ENCODE results near the gene PROB1. TPM values are rescaled to one million over a fixed set of nuclear protein-coding genes. Genes with fewer than 3 reads are reported as not detected.

The PROB1 gene
- total and polyA plus RNA-seq, 2 of the 8 experiments (the other 6 are each of a cell fraction or from before 2014, with no cell fraction given): 0.89 to 3.1 TPM

- no peak overlapping the region for H3K9ac ChIP-seq (replicated peaks in 1 of 4; ENCODE audit: extremely low read depth in 1 of 4, low read depth in 3 of 4, low read length in 3 of 4)
- H2BK20ac ChIP-seq (ENCODE audit: low read length): no peak overlapping the region
- no peak overlapping the region for H2BK120ac ChIP-seq (replicated peaks; ENCODE audit: low read depth, low read length)
- H2BK5ac ChIP-seq (ENCODE audit: low read depth, low read length): no peak overlapping the region
- no peaks in the 10 kb centered on the region for H3K79me2 ChIP-seq (ENCODE audit: control insufficient read depth in 1 of 2, insufficient read depth in 2 of 2, low read length in 2 of 2)
- WGBS, 2 experiments (ENCODE audit: extremely low coverage in 1 of 2, insufficient coverage in 1 of 2, insufficient read length in 1 of 2, insufficient replicate concordance in 2 of 2, low coverage in 1 of 2, low lambda C conversion rate in 2 of 2, missing lambda C conversion rate in 1 of 2): 94% methylated on average over 9 of the region's 9 CpGs; no CpG with 5 or more reads in 1 of the 2 experiments
- H2AK5ac ChIP-seq (ENCODE audit: low read depth, low read length): no peak overlapping the region
- H3K79me1 ChIP-seq (ENCODE audit: low read depth, low read length): no peaks in the 10 kb centered on the region
- no peak overlapping the region for H3K4me2 ChIP-seq (ENCODE audit: insufficient read depth in 1 of 2, low read depth in 2 of 2, low read length in 2 of 2)
- no peak overlapping the region for H3K27ac ChIP-seq (ENCODE audit: low read depth, low read length)
- no peak overlapping the region for H2AFZ ChIP-seq (ENCODE audit: low read length)
- no peak overlapping the region for H3K23ac ChIP-seq (ENCODE audit: insufficient read length)
- no peaks in the 10 kb centered on the region for H3K9me3 ChIP-seq (ENCODE audit: insufficient read depth in 2 of 2, low read depth in 1 of 2, low read length in 1 of 2)
- no peaks in the 10 kb centered on the region for H4K20me1 ChIP-seq (replicated peaks in 1 of 2; ENCODE audit: control insufficient read depth in 1 of 2, insufficient read depth in 2 of 2, low read length in 2 of 2)
- no peak overlapping the region for H3K18ac ChIP-seq (ENCODE audit: extremely low read depth, low read length)
- H3K23me2 ChIP-seq (ENCODE audit: low read depth, low read length): no peaks in the 10 kb centered on the region
- DNase-seq (ENCODE audit: low read depth in 1 of 2, low spot score in 2 of 2) (no peak), FAIRE-seq (no peak)
- ChIA-PET CTCF (ENCODE audit: partially characterized antibody) (interaction anchor here (0.9 to 1.5 kb wide), 4 partner anchors 12 to 362 kb away, joined by 3 to 6 read pairs (median 4); partner anchors contain the start of gene PROB1), POLR2A (ENCODE audit: partially characterized antibody) (interaction anchor here (0.8 to 1.3 kb wide), 2 partner anchors 8 to 59 kb away, joined by 3 read pairs; no protein-coding TSS in a partner anchor)
- no peak overlapping the region for H4K91ac ChIP-seq (replicated peaks; ENCODE audit: insufficient read length, low read length)
- H4K5ac ChIP-seq (ENCODE audit: insufficient read length, low read depth, low read length): no peak overlapping the region
- no peak overlapping the region for H3K56ac ChIP-seq (replicated peaks; ENCODE audit: insufficient read length, low read depth, low read length)
- H3K4me1 ChIP-seq (replicated peaks in 1 of 4; ENCODE audit: control insufficient read depth in 3 of 4, insufficient read depth in 4 of 4, low read length in 3 of 4): peaks cover 4 to 6% (median 5%) of the 10 kb centered on the region in 4 experiments; a peak in 4 of 7 replicates
- H3K36me3 ChIP-seq (ENCODE audit: control insufficient read depth in 2 of 4, insufficient read depth in 4 of 4, low read length in 3 of 4): peaks cover 2 to 21% (median 6%) of the 10 kb centered on the region in 4 experiments; a peak in 5 of 8 replicates
- H3K4ac ChIP-seq (replicated peaks; ENCODE audit: insufficient read length, low read depth, low read length): no peak overlapping the region
- H3K14ac ChIP-seq (ENCODE audit: insufficient read length): no peak overlapping the region
- H2BK15ac ChIP-seq (ENCODE audit: low read length): no peak overlapping the region
- no peak overlapping the region for H2BK12ac ChIP-seq (ENCODE audit: low read depth, low read length)
- H3K4me3 ChIP-seq (ENCODE audit: extremely low read depth in 1 of 4, insufficient read depth in 2 of 4, low read depth in 3 of 4, low read length in 4 of 4): no peak overlapping the region
- no peak overlapping the region for H4K8ac ChIP-seq (ENCODE audit: extremely low read depth, insufficient read depth, low read length)
- no peaks in the 10 kb centered on the region for H3K27me3 ChIP-seq (replicated peaks in 1 of 4; ENCODE audit: control insufficient read depth in 3 of 4, extremely low read depth in 1 of 4, insufficient read depth in 3 of 4, low read length in 3 of 4)
- no peak for TF ChIP-seq POU5F1 (IDR thresholded peaks at IDR 0.05; ENCODE audit: low read depth, low read length)
- no peak for TF ChIP-seq MAX (IDR thresholded peaks at IDR 0.05)
- no peak for TF ChIP-seq CEBPB (IDR thresholded peaks at IDR 0.05; ENCODE audit: low read depth, low read length)
- no peak for TF ChIP-seq KDM5A (IDR thresholded peaks at IDR 0.05; ENCODE audit: low read length)
- TF ChIP-seq TAF7 (optimal IDR thresholded peaks at IDR 0.05; ENCODE audit: borderline replicate concordance, low read depth, low read length): no peak
- no peak for TF ChIP-seq CBX8 (IDR thresholded peaks at IDR 0.05; ENCODE audit: borderline replicate concordance, low read depth, low read length)
- no peak for TF ChIP-seq SAP30 (IDR thresholded peaks at IDR 0.05; ENCODE audit: insufficient read depth, insufficient replicate concordance, low read length)
- TF ChIP-seq JUN (IDR thresholded peaks at IDR 0.05; ENCODE audit: low read depth, low read length): no peak
- no peak for TF ChIP-seq RXRA (IDR thresholded peaks at IDR 0.05; ENCODE audit: insufficient read depth, low read depth, low read length)
- no peak for TF ChIP-seq CHD2 (IDR thresholded peaks at IDR 0.05; ENCODE audit: low read length)
- no peak for TF ChIP-seq RNF2 (IDR thresholded peaks at IDR 0.05; ENCODE audit: borderline replicate concordance, low read depth, low read length, missing control alignments, poor library complexity, severe bottlenecking)
- no peak for TF ChIP-seq SUZ12 (IDR thresholded peaks at IDR 0.05; ENCODE audit: low read length)
- TF ChIP-seq SP4 (IDR thresholded peaks at IDR 0.05; ENCODE audit: low read length): no peak
- TF ChIP-seq SP1 (IDR thresholded peaks at IDR 0.05; ENCODE audit: low read depth, low read length): no peak
These were observed 19.8 kb upstream of the PROB1 start for GRCh38 chr5:139414581-139415130.
